HepG2 (cell line): ENCODE measurements around the gene MBD5. TPM values are rescaled to one million over a fixed set of nuclear protein-coding genes. Genes with fewer than 3 reads are reported as not detected.
A peak's percentile ranks its signal among the peaks of the same experiment; 100 is the strongest.

Experiments
- ATAC-seq: fragments of 200-7000 bp; cut with Tn5 transposase; 3 replicates; pipeline ENCODE4 v1.9.1; 2020; ENCODE audit warnings: mild to moderate bottlenecking, moderate library complexity
- BruUV-seq: library from RNA; stranded (reverse); fragments of 400-500 nt; replicated peaks from 2 replicates; lab custom pipeline; 2021; lab: Mats Ljungman, UMichigan
- CTCF ChIA-PET: fragments of 300-600 bp; formaldehyde crosslinking; extraction: SDS; loops from one replicate; lab custom pipeline; 2021; ENCODE audit warnings: low total read pairs, inconsistent platforms, low intra/inter-chr PET ratio; lab: Yijun Ruan, JAX
- POLR2A ChIA-PET: fragments of 350-600 bp; sonication (Branson Sonifier 250); formaldehyde crosslinking; loops from one replicate; lab custom pipeline; 2020; ENCODE audit warnings: antibody characterized with exemption, inconsistent platforms; lab: Yijun Ruan, JAX
- DNase-seq: peaks from one replicate; pipeline ENCODE4 v3.0.0-alpha.2; 2015; ENCODE audit warnings: low spot score
- FAIRE-seq: peaks from 3 replicates; lab custom pipeline; 2011; peaks lifted over from hg19 to GRCh38; lab: Jason Lieb, UNC
- H2AFZ ChIP-seq: one replicate; pipeline ENCODE4 v1.6.1; 2011; ENCODE audit warnings: low read length, inconsistent platforms
- H3K27ac ChIP-seq: fragments of 300-600 bp; 3 replicates; pipeline ENCODE4 v1.8.0; 2011; ENCODE audit warnings: mixed run types, mild to moderate bottlenecking, mixed read lengths, low read length, inconsistent platforms; ENCODE audit not compliant: insufficient read depth; ENCODE audit errors: extremely low read length
- H3K27me3 ChIP-seq, 2 experiments: fragments of 200-600 bp in 1 of 2; 2 replicates in 1 of 2; 3 replicates in 1 of 2; pipeline versions ENCODE4 v1.6.0 to v1.8.0; 2011; ENCODE audit warnings: low read length in 2 of 2, mild to moderate bottlenecking in 2 of 2, moderate library complexity in 2 of 2, inconsistent platforms in 1 of 2; ENCODE audit not compliant: insufficient read depth in 2 of 2, control insufficient read depth in 1 of 2
- H3K36me3 ChIP-seq, 2 experiments: fragments of 200-600 bp in 1 of 2; replicated peaks in 1 of 2; 2 replicates in 1 of 2; 3 replicates in 1 of 2; pipeline versions ENCODE4 v1.5.1 to v1.8.0; 2011; ENCODE audit warnings: low read length in 2 of 2, inconsistent platforms in 1 of 2; ENCODE audit not compliant: insufficient read depth in 2 of 2, control insufficient read depth in 1 of 2
- H3K4me1 ChIP-seq: 2 replicates; pipeline ENCODE4 v1.5.1; 2012; ENCODE audit warnings: low read length, inconsistent platforms; ENCODE audit not compliant: insufficient read depth
- H3K4me2 ChIP-seq: 2 replicates; pipeline ENCODE4 v1.6.0; 2011; ENCODE audit warnings: low read depth, low read length, inconsistent platforms
- H3K4me3 ChIP-seq, 3 experiments: fragments of 200-600 bp in 1 of 3; sonication (generic), shearing (Covaris generic) in 1 of 3; replicated peaks in 1 of 3; 2 replicates each; pipeline ENCODE4 v1.5.1; 2011 to 2016; ENCODE audit warnings: low read length in 3 of 3, inconsistent platforms in 2 of 3, low read depth in 2 of 3, mild to moderate bottlenecking in 2 of 3, control low read depth in 1 of 3, mixed read lengths in 1 of 3; ENCODE audit not compliant: insufficient read depth in 1 of 3
- H3K79me2 ChIP-seq: one replicate; pipeline ENCODE4 v1.6.1; 2011; ENCODE audit warnings: low read length, inconsistent platforms; ENCODE audit not compliant: insufficient read depth
- H3K9ac ChIP-seq: 2 replicates; pipeline ENCODE4 v1.6.0; 2011; ENCODE audit warnings: mild to moderate bottlenecking, low read depth, low read length, inconsistent platforms; ENCODE audit not compliant: insufficient read depth
- H3K9me3 ChIP-seq: 2 replicates; pipeline ENCODE4 v1.5.1; 2012; ENCODE audit warnings: mild to moderate bottlenecking, low read length
- H4K20me1 ChIP-seq: 2 replicates; pipeline ENCODE4 v1.6.0; 2011; ENCODE audit warnings: inconsistent platforms, mild to moderate bottlenecking, low read length, moderate library complexity; ENCODE audit not compliant: insufficient read depth
- BRD4 ChIP-seq: sonication (generic); formaldehyde crosslinking; IDR thresholded peaks from 2 replicates; pipeline ENCODE4 v1.4.0; 2020; ENCODE audit warnings: missing genetic modification reagents
- CREM ChIP-seq, 2 experiments: sonication (generic) in 1 of 2; formaldehyde crosslinking in 1 of 2; IDR thresholded peaks; 2 replicates each; pipeline versions ENCODE4 v1.4.0 to v1.6.1; 2016 to 2020; ENCODE audit warnings: antibody characterized with exemption in 1 of 2, mild to moderate bottlenecking in 1 of 2, missing genetic modification reagents in 1 of 2
- EP300 ChIP-seq, 3 experiments: sonication (generic) in 1 of 3; formaldehyde crosslinking in 1 of 3; IDR thresholded peaks; 2 replicates each; pipeline versions ENCODE4 v1.5.1 to v1.6.1; 2011 to 2020; ENCODE audit warnings: low read depth in 2 of 3, low read length in 2 of 3, borderline replicate concordance in 1 of 3, improper control_type of control experiment in 1 of 3, mild to moderate bottlenecking in 1 of 3, missing genetic modification reagents in 1 of 3, moderate library complexity in 1 of 3
- KDM4B ChIP-seq: sonication (generic); formaldehyde crosslinking; IDR thresholded peaks from 2 replicates; pipeline ENCODE4 v1.4.0; 2020; ENCODE audit warnings: missing genetic modification reagents
- KLF13 ChIP-seq: sonication (generic); formaldehyde crosslinking; IDR thresholded peaks from 2 replicates; pipeline ENCODE4 v1.4.0; 2020; ENCODE audit warnings: mild to moderate bottlenecking, missing genetic modification reagents
- REL ChIP-seq: sonication (generic); formaldehyde crosslinking; conservative IDR thresholded peaks from 2 replicates; pipeline ENCODE4 v1.8.0; 2022; ENCODE audit warnings: mild to moderate bottlenecking, missing genetic modification reagents, moderate library complexity
- SOX6 ChIP-seq, 2 experiments: fragments of 450-650 bp in 1 of 2; sonication (generic) in 1 of 2; formaldehyde crosslinking in 1 of 2; IDR thresholded peaks; 2 replicates each; pipeline versions ENCODE4 v1.4.0 to v1.6.1; 2017 to 2020; ENCODE audit warnings: antibody characterized with exemption in 1 of 2, mild to moderate bottlenecking in 1 of 2, missing genetic modification reagents in 1 of 2
- TCF12 ChIP-seq, 2 experiments: fragments of 450-650 bp in 1 of 2; sonication (generic) in 1 of 2; formaldehyde crosslinking in 1 of 2; IDR thresholded peaks; 2 replicates each; pipeline versions ENCODE4 v1.6.1 to v1.8.0; 2017 to 2022; ENCODE audit warnings: antibody characterized with exemption in 1 of 2, mild to moderate bottlenecking in 1 of 2, missing genetic modification reagents in 1 of 2, moderate library complexity in 1 of 2
- ZFP41 ChIP-seq: sonication (generic); formaldehyde crosslinking; IDR thresholded peaks from 2 replicates; pipeline ENCODE4 v1.4.0; 2020; ENCODE audit warnings: mild to moderate bottlenecking, missing genetic modification reagents, borderline replicate concordance
- ZMYM4 ChIP-seq: sonication (generic); formaldehyde crosslinking; IDR thresholded peaks from 2 replicates; pipeline ENCODE4 v1.8.1; 2023; ENCODE audit warnings: mild to moderate bottlenecking, missing genetic modification reagents
- ZNF24 ChIP-seq: fragments of 450-650 bp; IDR thresholded peaks from 2 replicates; pipeline ENCODE4 v1.6.1; 2017; ENCODE audit warnings: antibody characterized with exemption, mild to moderate bottlenecking
- ZNF326 ChIP-seq: sonication (generic); formaldehyde crosslinking; IDR thresholded peaks from 2 replicates; pipeline ENCODE4 v1.4.0; 2020; ENCODE audit warnings: missing genetic modification reagents, borderline replicate concordance
- ZNF597 ChIP-seq: sonication (generic); formaldehyde crosslinking; IDR thresholded peaks from 2 replicates; pipeline ENCODE4 v1.5.0; 2020; ENCODE audit warnings: missing genetic modification reagents
- WGBS: methylation state at CpG from one replicate; pipeline ENCODE4 v1.1.6; 2017; ENCODE audit warnings: low lambda C conversion rate; 5-methylcytosine and 5-hydroxymethylcytosine counted together
- in situ Hi-C: cut with HindIII; loops from 2 replicates; pipeline ENCODE4 v1.10.0; 2017; ENCODE audit warnings: low pct_unique_long_range_greater_than_20kb; ENCODE audit not compliant: extremely low pct_ligation_motif_present
- intact Hi-C: fragments of 100-400 bp; cut with micrococcal nuclease; formaldehyde crosslinking; loops from one replicate; pipeline ENCODE4 v1.10.0; 2022; ENCODE audit not compliant: unreplicated experiment
- polyA plus RNA-seq, 8 experiments: library from polyadenylated mRNA; depleted of rRNA in 3 of 8; stranded (reverse) in 7 of 8; unstranded in 1 of 8; fragments of >200 nt; fragmentation: Illumina TruSeq in 4 of 8; extraction: Trizol in 4 of 8; gene quantifications; 2 replicates each; pipeline versions ENCODE4 v1.2.1 to v1.2.3, GENCODE V29; 2011 to 2016; ENCODE audit warnings: low read depth in 4 of 8, missing spikeins in 1 of 8, mixed read lengths in 1 of 8; ENCODE audit not compliant: insufficient read depth in 1 of 8
- total RNA-seq, 5 experiments: library from RNA; depleted of rRNA; stranded (reverse); fragments of >200 nt; fragmentation: Illumina TruSeq; extraction: Trizol; gene quantifications; 2 replicates each; pipeline ENCODE4 v1.2.3, GENCODE V29; 2016; ENCODE audit warnings: low read depth in 1 of 5

The MBD5 gene
- total and polyA plus RNA-seq, 2 of the 13 experiments (the other 11 are each of a cell fraction or from before 2014, with no cell fraction given), result 13.5 to 26.4 TPM

DNA sequence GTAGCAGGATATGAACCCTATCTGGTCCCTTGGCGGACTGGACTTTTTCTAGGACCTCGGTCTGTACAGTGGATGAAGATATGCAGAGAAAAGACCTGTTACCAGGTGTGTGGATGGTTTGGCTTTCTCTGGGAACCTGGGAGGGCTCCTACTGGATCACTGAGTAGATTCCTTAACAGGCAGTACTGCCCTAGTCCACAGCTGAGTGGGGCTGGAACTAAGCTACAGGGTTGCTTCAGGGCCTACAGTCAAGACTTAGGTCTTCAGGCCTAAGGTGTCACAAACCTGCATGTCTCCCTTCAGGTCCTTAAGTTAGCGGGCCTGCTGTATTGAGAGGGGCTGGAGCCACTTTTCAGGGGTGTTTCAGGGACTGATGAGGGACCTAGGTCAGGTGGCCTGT, 43.2 kb upstream of the MBD5 start:
- no peak overlapping the region for H3K27ac ChIP-seq
- H2AFZ ChIP-seq, result no peak overlapping the region
- POLR2A ChIA-PET, result no interaction called here
- 95% methylated on average over 2 of the region's 3 CpGs for WGBS
- in situ Hi-C loops, result no loop called here
- H3K9me3 ChIP-seq, result no peaks in the 10 kb centered on the region
- no peaks in the 10 kb centered on the region for H3K4me1 ChIP-seq
- CTCF ChIA-PET, result no interaction called here
- TF ChIP-seq SOX6 (IDR thresholded peaks at IDR 0.05), result no peak
- TF ChIP-seq SOX6 (CRISPR knock-in tag; IDR thresholded peaks at IDR 0.05), result no peak
- peaks cover 0 to 7% of the 10 kb centered on the region in 2 experiments; a peak in 4 of 5 replicates for H3K36me3 ChIP-seq
- intact Hi-C loops, result no loop called here
- no peak for FAIRE-seq
- H3K4me3 ChIP-seq, result no peak overlapping the region
- no peak overlapping the region for H3K4me2 ChIP-seq
- DNase-seq, result no peak
- BruUV-seq, result no TSS peak
- H4K20me1 ChIP-seq, result peaks cover 12% of the 10 kb centered on the region
- peak; percentile 61 for ATAC-seq
- no peaks in the 10 kb centered on the region for H3K27me3 ChIP-seq
- no peak overlapping the region for H3K9ac ChIP-seq
- H3K79me2 ChIP-seq, result peaks cover 78% of the 10 kb centered on the region

GRCh38 chr2:147980940-147981528, 39.9 kb upstream of the MBD5 start:
- no peak overlapping the region for H2AFZ ChIP-seq
- H3K4me2 ChIP-seq, result no peak overlapping the region
- 99% methylated on average over 5 of the region's 5 CpGs for WGBS
- no peak overlapping the region for H3K9ac ChIP-seq
- ChIA-PET POLR2A (interaction anchor here (1.2 to 1.4 kb wide), 2 partner anchors 39 to 40 kb away, joined by 3 to 4 read pairs; partner anchors contain the start of genes MBD5 and ORC4), CTCF (no interaction called here)
- H3K4me1 ChIP-seq, result no peaks in the 10 kb centered on the region
- intact Hi-C loops (no loop called here), in situ Hi-C loops (no loop called here)
- BruUV-seq, result TSS peak; percentile 12
- H4K20me1 ChIP-seq, result peaks cover 16% of the 10 kb centered on the region
- no peak for ATAC-seq
- H3K27ac ChIP-seq, result no peak overlapping the region
- no peak for DNase-seq
- TF ChIP-seq KDM4B (CRISPR knock-in tag) (no peak), CREM (IDR thresholded peaks at IDR 0.05) (no peak), CREM (CRISPR knock-in tag; IDR thresholded peaks at IDR 0.05) (no peak), BRD4 (no peak), EP300 (IDR thresholded peaks at IDR 0.05; ENCODE audit: low read depth in 2 of 2, low read length in 2 of 2) (no peak), EP300 (CRISPR knock-in tag; IDR thresholded peaks at IDR 0.05; ENCODE audit: borderline replicate concordance) (no peak), ZNF597 (no peak), TCF12 (IDR thresholded peaks at IDR 0.05) (no peak), TCF12 (CRISPR knock-in tag; IDR thresholded peaks at IDR 0.05) (no peak), ZMYM4 (CRISPR knock-in tag) (no peak), KLF13 (no peak), REL (CRISPR knock-in tag) (no peak), ZNF24 (no peak), ZFP41 (CRISPR knock-in tag) (no peak), ZNF326 (CRISPR knock-in tag) (no peak)
- no peaks in the 10 kb centered on the region for H3K9me3 ChIP-seq
- peaks cover 94% of the 10 kb centered on the region for H3K79me2 ChIP-seq
- no peak overlapping the region for H3K4me3 ChIP-seq
- no peaks in the 10 kb centered on the region for H3K27me3 ChIP-seq
- FAIRE-seq, result no peak
- peaks cover 0 to 7% of the 10 kb centered on the region in 2 experiments; a peak in 1 of 5 replicates for H3K36me3 ChIP-seq
